Hindlimb muscle (tissue), 1 donor: ENCODE data around the gene AGXT2. TPM values are rescaled to one million over a fixed set of nuclear protein-coding genes. Genes with fewer than 3 reads are reported as not detected.
"Not testable (repeated sequence)": the region's sequence is repeated elsewhere in the genome, so short reads cannot be mapped to it uniquely, and the experiment has no call there.

ENCODE experiments used
- DNase-seq: peaks from one replicate; pipeline ENCODE4 v3.0.0-alpha.2; 2013
- polyA plus RNA-seq: library from polyadenylated mRNA; unstranded; fragments of 120-200 nt; gene quantifications from one replicate; pipeline ENCODE4 v1.2.1, GENCODE V29; 2013; ENCODE audit not compliant: insufficient read length

Gene AGXT2
- polyA plus RNA-seq, 1 donor, result not detected

DNA sequence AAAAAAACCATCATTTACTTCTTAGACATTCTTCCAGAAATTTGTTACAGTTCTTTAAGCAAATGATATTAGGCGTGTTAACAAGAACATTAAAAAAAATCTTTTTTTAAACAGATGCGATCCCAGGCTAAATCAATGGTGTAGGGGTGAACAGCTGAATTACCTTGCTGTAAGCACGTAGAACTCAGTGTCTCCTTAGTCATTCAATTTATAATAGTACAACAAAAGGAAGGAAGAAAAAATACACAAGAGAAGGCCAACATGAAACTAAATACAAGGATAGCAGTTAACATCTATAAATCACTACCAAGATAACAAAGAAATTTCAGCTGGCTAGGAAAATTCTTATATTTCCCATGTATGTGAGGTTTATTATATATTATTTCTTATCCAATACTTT lies 35.4 kb downstream of the AGXT2 start:
- DNase-seq, result no peak

DNA sequence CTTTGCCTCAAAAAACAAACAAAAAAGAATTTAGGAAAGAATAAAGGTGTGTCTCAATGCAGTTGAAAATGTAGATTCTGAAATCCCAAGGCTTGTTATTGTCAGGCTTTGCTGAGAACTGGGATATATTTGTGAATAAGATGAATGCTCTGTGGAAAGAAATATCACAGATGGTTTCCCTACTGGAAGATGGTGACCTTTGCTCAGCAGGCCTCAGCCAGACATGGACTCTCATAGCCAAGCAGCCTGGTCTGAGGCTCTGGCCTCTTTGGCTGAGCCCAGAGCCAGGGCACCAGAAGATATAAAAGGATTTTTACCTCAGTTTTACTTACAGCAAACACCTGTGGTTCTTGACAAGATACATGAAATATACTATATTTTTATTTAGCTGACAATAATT lies 37.1 kb downstream of the AGXT2 start:
- DNase-seq, result no peak

DNA sequence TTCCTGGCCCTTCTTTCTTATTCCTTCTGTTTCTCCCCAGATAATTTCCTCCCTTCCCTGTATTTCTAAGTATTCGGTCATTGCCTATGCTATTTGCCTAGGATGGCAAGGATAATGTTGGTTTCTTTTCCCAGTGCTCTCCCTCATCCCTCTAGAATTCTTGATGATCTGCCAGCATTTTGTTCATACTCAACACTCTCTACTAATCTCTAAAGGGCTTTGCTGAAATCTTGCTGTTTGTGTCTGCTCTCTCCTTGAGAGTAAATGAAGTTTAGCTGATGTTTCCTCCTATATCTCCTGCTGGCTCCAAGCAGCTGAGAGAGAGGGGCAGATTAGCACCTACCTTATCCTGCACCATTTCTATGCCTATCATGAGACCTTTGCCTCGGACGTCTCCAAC lies 38.1 kb downstream of the AGXT2 start:
- DNase-seq, result no peak

DNA sequence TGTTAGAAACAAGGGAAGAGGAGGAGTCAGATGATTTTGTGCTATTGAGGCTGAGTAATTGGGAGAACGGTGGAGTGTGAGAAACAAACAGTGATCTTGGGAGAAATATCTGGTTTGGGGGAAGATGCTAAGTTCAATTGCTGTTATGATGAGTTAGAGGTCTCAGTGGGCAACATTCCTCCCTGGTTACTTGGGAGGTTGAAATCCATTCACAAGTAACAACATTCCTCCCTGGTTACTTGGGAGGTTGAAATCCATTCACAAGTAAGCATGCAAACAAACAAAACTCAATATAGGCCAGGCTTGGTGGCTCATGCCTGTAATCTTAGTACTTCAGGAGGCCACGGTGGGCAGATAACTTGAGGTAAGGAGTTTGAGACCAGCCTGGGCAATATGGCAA lies 38.7 kb downstream of the AGXT2 start:
- no peak for DNase-seq

DNA sequence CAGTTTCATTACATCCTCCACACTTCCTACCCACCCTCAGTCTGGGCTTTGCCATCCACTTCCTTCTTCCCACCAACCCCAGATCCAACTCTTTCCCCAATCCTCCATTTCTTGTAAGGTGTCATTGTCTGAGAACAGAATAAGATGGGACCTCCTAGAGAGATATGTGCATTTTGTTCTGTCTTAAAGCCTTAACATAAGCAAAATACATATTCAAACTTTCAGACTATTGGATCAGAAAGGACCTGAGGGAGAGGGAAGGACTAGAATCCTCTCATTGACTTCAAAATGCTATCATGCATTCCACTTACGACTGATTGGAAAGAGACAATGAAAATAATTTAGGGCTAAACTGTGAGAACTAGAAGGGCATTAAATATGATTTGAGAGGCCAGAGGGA lies 43.0 kb downstream of the AGXT2 start:
- DNase-seq, result no peak

DNA sequence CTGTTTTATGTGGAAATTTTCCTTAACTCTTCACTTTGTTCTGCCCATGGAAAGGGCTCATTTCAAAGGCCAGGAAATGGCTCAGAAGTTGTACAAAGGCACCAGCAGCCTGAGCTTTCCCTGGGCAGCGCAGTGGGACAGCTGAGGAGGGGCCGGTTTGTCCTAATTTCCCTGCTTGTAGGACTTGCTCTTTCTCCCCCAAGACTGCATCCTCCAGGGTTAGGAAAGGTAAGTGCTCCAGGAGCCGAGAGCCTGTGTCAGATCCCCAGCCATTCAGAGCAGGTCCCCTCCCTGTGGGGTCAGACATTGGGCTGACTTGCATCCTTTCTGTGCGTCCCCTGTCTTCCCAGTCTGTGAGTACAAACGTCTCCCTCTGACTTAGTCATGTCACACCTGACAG lies 43.5 kb downstream of the AGXT2 start:
- no peak for DNase-seq

DNA sequence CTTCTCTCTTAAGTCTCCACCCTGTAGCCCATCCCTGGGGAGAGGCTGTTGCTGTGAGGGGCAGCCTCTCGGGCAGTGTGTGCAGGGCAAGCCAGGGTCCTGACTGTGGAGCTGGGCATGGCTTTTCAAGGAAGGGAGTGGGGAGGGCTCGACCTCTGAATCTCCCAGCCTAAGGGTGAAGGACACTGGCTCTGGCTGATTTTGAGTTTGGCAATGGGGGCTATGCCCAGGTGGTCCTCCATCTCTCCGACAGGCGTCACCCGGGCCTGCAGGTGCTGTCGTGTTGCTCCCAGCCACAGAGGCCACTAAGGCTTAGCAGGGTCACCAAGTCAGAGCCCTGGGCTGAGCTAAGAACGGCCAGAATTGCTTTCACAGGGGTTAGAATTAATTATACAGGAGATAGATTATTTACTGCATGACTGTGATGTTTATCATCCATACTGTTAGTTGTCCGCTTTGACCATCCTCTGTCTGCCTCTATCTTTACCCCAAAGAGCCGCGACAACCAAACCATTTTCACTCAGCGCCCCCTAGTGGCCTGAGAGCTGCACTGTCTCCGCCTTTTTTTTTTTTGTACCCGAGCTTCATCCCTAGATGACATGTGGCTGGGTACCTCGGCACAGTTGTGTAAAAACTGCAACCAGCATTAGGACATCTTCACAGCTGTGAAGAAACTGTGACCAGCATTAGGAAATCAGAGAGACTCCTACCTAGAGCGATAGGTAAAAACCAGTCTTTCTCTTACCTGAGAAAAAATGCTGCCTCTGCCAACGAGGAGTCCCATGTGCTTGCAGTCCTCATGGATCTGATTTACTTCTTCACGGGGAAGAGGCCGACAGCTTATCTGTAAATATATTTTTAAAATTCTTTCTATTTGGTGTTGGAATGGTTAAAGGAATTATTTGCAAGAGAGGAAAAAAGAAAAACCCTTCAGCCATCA lies 44.5 kb downstream of the AGXT2 start:
- peak; percentile 32 for DNase-seq

DNA sequence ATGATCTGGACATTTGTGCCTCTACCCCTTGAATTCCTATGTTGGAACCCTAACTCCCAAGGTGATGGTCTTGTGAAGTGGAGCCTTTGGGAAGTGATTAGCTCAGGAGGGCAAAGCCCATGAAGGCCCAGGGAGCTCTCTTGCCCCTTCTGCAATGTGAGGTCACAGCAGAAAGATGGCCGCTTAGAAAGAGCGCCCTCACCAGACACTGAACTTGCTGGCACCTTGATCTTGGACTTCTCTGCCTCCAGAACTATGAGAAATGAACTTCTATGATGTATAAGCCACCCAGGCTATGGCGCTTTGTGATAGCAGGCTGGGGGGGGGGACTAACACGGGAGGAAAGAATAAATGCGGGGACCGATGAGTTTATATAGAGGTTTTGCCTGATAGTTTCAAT lies 45.3 kb downstream of the AGXT2 start:
- no peak for DNase-seq

DNA sequence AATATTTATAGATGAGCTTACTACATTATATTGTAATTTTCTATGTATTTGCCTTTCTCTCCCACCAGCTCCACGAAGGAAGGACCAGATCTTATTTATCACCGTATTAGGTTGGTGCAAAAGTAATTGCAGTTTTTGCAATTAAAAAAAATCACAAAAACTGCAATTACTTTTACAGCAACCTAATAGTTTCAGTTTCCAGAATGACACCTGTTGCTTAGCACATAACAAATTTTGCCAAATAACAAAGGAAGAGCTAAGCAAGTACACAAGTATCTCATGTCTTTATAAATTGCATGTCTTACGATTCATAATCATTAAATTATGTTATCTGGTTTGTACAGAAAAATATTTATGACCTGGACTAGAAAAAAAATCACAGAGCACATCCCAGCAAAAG lies 45.9 kb downstream of the AGXT2 start:
- DNase-seq, result no peak

DNA sequence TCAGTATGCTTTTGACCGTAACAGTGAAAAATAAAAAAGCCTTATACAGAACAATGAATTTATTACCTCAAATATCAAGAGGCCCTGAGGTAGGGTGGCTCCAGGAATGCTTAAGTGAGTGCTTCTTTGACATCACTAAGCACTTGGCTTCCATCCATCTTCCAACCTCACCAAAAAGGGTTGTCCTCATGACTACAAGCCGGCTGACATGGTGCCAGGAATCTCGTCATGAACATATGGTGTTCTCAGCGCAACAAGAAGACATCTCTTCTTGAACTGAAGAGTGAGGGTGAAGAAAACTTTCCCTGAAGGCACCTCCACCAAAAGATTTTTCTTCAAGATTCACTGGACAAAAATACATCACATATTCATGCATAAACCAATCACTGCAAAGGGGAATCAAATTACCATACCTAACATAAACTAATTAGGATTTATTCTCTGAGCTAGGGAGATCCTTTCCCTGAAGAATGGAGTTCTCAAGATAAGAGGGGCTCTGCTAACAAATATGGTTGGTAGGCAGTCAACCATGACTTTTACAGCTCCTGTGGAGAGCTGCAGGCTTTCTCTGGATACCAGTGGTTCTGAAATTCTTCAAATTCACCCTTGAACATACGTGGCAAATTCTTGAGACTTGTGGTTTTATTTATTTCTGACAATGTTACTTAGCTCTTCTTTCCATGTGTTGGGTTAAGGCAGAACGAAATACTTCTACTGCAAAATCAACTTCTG lies 49.5 kb downstream of the AGXT2 start:
- DNase-seq, result no peak

DNA sequence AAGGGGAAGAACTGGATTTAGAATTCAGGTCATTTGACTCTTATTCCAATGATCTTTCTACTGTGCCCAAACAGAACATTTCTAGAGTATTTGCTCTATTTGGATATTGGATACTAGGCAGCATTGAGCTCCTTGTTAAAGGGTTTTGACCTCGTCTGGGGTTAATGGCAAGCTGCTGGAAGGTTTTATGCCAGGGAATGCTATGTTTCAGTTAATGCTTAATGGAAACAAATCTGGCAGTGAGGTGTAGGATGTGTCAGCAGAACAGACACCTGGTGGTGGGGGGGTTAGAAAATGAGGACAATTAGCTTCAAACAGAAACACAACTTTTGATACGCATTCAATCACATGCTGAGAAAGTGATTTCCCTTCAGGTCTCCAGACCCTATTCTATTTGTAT lies 51.5 kb downstream of the AGXT2 start:
- DNase-seq, result no peak

DNA sequence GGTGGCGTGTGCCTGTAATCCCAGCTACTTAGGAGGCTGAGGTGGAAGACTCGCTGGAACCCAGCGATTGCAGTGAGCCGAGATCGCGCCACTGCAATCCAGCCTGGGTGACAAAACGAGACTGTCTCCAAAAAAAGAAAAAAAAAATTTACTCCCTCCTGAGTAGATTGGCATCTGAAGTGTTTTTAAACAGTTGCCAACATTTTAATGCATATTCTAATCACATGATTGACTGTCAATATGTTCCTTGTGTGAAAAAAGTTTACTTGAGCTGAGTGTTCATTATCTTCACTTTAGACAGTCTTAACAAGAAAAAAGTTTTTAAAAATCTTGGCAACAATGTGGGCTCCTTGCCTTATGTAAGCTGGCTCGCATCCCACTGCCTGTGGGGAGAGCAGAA lies 53.8 kb downstream of the AGXT2 start:
- no peak for DNase-seq

DNA sequence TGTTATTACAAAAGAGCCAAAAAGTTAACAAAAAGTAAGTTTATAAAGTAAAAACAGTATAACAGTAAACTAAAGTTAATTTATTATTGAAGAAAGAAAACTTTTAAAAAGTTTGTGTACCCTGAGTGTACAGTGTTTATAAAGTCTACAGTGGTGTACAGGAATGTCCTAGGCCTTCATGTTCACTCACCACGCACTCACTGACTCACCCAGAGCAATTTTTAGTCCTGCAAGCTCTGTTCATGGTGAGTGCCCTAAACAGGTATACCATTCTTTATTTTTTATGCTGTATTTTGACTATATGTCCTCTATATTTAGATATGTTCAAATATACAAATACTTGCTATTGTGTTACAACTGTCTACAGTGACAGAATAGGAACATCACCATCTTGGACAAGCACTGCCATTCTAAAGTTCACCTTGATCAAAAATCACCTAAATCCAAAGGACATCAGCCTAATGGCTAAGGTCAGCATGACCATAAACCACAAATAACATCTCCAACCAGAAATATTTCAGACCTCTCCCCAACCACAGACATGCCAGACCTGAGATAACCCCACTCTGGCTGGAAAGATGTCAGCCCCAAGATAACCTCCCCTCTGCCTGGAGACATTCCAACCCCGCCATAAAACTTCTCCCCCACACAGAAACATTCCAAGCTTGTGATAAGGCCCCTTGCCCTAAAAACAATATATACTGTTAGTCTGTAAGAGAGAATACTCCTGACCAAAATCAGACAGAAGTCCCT lies 56.1 kb downstream of the AGXT2 start:
- DNase-seq, result no peak

DNA sequence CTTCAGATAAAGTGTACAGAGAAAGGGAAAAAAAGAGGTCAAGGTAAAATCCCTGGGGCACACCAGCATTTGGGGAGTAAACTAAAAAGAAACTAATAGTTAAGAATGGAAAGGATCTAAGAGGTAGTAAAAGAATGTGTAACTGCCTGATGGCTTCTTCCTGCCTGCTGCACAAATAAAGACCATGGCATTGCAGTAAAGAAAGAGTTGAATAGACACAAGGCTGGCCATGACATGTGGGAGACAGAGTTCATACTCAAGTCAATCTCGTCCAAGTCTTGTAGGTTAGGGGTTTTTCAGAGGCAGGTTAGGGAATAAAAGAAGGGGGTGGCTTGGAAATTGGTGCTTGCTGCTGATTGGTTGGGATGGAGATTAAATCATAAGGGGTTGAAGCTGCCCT lies 60.8 kb downstream of the AGXT2 start:
- DNase-seq, result no peak

DNA sequence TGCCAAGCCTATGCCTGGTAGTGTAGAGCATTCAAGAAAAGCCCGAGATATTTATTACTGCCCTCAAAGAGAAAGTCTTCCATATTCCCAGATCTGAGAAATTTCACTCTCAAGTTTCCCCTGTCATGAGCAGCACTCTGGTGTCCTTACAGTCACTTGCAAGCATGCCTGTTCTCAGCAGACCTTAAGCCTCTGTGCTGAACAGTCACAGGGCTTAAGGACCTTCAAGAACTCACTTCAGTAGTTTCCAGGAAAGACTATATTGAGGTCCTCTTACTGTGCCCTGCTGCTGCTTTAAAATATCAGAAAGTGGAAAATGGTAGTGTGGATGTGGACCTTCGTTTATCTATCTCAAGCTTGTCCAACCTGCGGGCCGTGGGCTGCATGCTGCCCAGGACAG lies 64.9 kb downstream of the AGXT2 start:
- DNase-seq, result no peak

DNA sequence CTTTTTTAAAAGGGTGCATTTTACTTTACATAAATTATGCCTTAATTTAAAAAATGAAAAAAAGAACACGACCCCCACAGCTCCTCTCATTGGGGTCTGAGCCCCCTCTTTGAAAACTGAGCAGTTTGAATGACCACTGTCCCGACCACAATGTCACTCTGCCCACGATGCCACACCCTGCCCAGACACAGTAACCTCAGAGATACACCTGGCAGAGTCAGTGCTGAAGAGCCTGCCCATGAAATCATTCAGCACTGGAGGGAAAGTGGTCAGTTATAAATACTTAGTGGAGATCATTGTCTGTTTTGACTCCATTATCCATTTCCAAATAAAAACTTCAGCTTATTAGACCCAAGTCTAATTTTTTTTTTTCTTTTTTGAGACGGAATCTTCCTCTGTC lies 69.1 kb downstream of the AGXT2 start:
- no peak for DNase-seq

DNA sequence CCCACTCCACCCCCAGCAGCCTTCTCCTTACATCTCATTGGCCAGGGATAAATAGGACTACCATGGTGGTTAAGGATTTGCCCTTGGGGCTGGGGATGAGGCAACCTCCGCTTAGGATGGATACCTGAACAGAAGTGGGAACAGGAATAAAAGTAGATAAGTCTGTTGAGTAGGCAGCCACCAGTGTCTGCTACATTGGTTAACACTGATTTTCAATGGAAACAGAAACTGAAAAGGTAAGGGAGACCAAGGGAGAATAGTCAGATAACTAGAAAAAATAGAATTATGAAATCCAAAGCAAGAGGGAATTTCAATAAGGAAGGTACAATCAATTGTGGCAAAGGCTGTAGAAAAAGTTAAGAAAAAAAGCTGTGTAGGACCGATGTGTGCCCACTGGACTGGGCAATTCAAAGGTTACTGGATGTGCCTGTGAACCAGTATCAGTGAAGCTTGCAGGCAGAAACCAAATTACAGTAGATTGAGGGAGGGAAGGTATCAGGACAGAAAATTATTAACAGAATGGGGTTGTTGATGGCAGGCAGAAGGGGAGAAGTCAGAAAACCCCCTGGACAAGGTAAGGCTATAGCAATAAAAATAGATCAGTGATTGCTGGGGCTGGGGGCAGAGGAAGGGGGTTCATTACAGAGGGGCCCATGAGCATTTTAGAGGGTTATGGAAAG lies 69.7 kb downstream of the AGXT2 start:
- no peak for DNase-seq

DNA sequence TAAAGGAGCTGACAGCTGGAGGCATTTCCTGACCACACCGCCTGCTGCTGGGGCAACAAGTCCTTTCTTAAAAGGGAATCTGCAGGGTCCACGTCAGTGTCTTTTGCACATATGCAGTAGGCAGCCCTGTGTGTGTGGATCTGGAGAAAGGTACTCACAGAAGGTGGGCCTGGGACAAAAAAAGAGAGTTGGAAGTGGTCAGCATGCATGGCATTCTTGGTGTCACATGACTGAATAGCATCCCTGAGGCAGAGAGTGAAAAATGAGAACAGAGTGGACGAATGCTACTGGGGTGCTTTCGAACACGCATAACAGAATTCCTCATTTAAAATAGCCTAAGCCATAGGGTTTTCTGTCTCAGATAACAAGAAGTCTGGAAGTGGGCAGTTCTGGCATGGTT lies 71.4 kb downstream of the AGXT2 start:
- DNase-seq, result no peak

DNA sequence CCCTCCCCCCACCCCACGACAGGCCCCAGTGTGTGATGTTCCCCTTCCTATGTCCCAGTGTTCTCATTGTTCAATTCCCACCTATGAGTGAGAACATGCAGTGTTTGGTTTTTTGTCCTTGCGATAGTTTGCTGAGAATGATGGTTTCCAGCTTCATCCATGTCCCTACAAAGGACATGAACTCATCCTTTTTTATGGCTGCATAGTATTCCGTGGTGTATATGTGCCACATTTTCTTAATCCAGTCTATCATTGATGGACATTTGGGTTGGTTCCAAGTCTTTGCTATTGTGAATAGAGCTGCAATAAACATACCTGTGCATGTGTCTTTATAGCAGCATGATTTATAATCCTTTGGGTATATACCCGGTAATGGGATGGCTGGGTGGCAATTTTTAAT lies 76.1 kb downstream of the AGXT2 start:
- not testable (repeated sequence) for DNase-seq

DNA sequence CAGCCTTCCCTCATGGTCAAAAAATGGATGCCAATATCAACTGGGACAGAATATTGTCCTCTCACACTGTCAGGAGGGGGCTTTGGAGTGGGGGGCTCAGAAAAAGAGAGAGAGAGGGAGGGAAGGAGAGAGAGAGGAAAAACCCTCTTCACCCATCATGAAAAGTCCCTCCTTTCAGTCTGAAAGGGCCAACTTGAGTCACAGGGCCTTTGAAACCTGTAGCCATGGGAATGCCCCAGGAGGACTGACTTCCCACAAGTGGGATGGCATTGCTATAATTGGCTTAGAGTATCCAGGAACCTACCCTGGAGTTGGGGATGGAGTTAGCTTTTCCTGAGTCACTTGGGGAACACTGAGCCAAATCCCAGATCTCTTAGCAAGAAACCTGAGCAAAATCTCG lies 77.2 kb downstream of the AGXT2 start:
- no peak for DNase-seq

DNA sequence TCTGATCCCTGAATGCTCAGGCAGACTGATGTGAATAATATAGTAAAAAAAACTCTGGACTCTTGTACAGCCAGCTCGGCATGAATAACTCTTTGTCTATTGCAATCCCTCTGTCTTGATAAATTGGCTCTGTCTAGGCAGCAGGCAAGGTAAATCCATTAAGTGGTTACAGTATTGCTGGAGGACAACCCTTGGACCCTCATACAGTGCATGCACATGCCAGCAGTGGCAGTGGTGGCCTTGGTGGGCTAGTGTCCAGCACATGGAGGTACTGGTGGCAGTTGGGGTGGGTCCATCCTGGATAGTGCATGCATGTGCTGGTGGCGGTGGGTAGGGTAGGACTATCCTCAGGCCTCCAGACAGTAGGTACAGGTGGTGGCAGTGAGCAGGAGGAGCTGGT lies 79.5 kb downstream of the AGXT2 start:
- DNase-seq, result no peak

DNA sequence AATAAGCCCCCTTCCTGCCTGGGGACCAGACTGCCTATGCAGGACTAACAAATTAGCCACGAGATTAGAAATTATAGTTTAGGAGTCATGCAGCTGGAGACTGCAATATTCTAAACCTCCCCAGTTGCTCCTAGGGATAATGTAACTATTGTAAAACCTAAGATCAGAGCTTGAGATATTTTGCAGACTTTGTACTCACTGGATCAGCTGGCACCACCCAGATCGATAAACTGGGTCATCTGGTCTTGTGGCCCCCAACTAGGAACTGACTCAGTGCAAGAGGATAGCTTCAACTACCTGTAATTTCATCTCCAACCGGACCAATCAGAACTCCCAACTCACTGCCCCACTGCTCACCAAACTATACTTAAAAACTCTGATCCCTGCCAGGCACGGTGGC lies 80.2 kb downstream of the AGXT2 start:
- DNase-seq, result no peak

DNA sequence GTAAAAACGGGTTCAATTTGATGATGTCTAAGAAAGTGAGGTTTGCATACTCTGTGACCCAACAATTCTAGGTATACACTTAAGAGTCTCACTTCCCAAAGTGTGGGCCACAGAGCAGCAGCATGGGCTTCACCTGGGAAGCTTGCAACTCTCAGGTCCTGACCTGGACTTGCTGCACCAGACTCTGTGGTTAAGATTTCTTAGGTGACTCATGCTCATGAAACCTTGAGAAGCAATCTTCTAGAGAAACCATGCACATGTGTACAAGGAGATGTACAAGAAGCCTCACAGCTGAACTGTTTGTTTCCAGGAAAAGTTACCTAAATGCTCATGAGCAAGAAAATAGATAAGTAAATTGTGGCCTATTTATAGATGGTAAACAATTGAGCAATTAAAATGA lies 88.4 kb downstream of the AGXT2 start:
- no peak for DNase-seq
